ENCODE data around the gene RSAD2. TPM values are rescaled to one million over a fixed set of nuclear protein-coding genes. Genes with fewer than 3 reads are reported as not detected.

The RSAD2 gene
- total RNA-seq, 1 donor from 2014 or later: 25.7 TPM

DNA sequence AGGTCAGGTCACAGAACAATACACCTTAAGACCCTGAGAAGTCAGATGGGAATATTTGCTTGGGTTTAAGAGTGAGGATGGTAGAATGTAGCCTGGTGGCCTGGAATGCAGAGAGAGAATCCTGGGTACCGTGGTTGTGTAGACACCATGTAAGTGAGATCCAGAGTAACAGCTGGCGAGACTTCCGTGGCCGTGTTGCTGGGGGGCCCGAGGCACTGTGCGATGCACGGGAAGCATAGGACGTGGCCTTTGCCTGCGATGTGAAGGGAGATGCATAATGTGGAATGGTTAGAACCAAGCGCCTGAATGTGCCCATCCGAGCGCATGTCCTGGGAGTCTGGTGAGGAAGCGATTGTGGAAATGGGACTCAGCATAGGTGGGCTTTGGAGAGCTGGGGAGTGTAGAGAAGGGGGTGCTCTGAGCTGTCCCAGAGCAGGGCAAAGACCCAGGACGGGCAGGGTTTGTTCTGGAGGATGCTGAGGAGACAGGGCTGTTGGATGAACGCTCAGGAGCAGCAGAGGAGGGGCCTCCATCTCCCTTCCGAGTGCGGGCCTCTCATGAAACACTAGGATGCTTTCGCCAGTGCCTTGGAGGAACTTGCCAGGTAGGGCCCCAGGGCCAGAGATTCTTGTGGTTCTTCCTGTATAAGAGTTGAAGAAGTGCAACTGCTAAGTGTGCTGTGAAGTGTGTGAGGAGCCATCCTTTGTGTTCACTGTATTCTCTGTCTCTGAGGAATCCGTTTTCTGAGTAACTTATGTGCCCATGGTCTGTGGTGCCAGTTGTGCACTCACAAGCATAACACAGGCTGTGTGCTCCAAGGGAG is 46.7 kb downstream of the RSAD2 start:
- TF ChIP-seq, protein P1, sequence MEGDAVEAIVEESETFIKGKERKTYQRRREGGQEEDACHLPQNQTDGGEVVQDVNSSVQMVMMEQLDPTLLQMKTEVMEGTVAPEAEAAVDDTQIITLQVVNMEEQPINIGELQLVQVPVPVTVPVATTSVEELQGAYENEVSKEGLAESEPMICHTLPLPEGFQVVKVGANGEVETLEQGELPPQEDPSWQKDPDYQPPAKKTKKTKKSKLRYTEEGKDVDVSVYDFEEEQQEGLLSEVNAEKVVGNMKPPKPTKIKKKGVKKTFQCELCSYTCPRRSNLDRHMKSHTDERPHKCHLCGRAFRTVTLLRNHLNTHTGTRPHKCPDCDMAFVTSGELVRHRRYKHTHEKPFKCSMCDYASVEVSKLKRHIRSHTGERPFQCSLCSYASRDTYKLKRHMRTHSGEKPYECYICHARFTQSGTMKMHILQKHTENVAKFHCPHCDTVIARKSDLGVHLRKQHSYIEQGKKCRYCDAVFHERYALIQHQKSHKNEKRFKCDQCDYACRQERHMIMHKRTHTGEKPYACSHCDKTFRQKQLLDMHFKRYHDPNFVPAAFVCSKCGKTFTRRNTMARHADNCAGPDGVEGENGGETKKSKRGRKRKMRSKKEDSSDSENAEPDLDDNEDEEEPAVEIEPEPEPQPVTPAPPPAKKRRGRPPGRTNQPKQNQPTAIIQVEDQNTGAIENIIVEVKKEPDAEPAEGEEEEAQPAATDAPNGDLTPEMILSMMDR (IDR thresholded peaks at IDR 0.05): no peak
- intact Hi-C loops (cut with DNase I): no loop called here
- no peak overlapping the region for H3K27ac ChIP-seq
- H3K4me1 ChIP-seq: no peaks in the 10 kb centered on the region
- DNase-seq (no peak), ATAC-seq (no peak)
- H3K9me3 ChIP-seq: no peaks in the 10 kb centered on the region
- no peak overlapping the region for H3K4me3 ChIP-seq
- H3K27me3 ChIP-seq: no peaks in the 10 kb centered on the region
- H3K36me3 ChIP-seq: no peaks in the 10 kb centered on the region

GRCh38 chr2:6924924-6925409 is 47.4 kb downstream of the RSAD2 start:
- intact Hi-C loops (cut with DNase I): no loop called here
- TF ChIP-seq, protein P1 (IDR thresholded peaks at IDR 0.05): no peak
- Histone ChIP-seq H3K27ac (no peak overlapping the region), H3K27me3 (no peaks in the 10 kb centered on the region), H3K9me3 (no peaks in the 10 kb centered on the region), H3K4me3 (no peak overlapping the region), H3K36me3 (no peaks in the 10 kb centered on the region), H3K4me1 (no peaks in the 10 kb centered on the region)
- ATAC-seq: no peak
- no peak for DNase-seq

DNA sequence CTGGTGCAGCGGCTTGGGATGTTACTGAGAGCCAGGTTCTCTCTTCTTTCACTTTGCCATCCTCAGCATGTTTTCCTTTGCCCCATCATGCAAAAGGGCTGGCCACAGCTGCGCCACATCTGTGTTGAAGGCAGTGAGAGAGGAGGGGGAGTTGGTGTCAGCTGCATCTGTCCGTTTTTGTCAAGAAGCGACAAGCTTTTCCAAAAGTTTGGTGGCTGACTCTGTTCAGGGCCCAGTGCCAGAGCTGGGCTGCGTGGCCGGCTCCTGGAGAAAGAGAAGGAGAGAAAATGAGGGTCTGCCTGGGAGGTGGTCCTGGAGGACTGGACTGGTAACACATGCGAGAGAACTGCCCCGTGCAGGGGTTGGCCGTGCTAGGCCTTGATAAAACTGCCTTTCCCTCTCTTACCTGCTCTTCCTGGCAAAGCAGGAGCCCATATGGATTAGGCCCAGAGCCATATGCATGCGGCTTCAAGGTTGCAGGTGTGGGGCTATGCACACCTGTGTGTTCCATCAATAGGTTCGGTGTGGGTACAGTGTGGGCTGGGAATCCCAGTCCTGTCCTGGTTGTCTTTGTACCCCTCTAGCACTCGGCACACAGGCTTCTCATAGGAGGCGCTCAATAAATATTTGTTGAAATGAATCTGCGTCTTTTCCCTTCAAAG is 48.6 kb downstream of the RSAD2 start:
- Histone ChIP-seq H3K27me3 (no peaks in the 10 kb centered on the region), H3K9me3 (no peaks in the 10 kb centered on the region), H3K4me1 (no peaks in the 10 kb centered on the region), H3K36me3 (no peaks in the 10 kb centered on the region), H3K27ac (no peak overlapping the region), H3K4me3 (no peak overlapping the region)
- ATAC-seq (no peak), DNase-seq (no peak)
- intact Hi-C loops (cut with DNase I): no loop called here
- TF ChIP-seq, protein P1 (IDR thresholded peaks at IDR 0.05): no peak

- H3K27ac ChIP-seq: no peak overlapping the region
- intact Hi-C loops (cut with DNase I): no loop called here
- ATAC-seq (no peak), DNase-seq (no peak)
- H3K36me3 ChIP-seq: no peaks in the 10 kb centered on the region
- H3K4me1 ChIP-seq: no peaks in the 10 kb centered on the region
- TF ChIP-seq, protein P1 (IDR thresholded peaks at IDR 0.05): no peak
- H3K9me3 ChIP-seq: no peaks in the 10 kb centered on the region
- no peak overlapping the region for H3K4me3 ChIP-seq
- H3K27me3 ChIP-seq: no peaks in the 10 kb centered on the region
Measured at GRCh38 chr2:6927186-6927585, 49.6 kb downstream of the RSAD2 start.

DNA sequence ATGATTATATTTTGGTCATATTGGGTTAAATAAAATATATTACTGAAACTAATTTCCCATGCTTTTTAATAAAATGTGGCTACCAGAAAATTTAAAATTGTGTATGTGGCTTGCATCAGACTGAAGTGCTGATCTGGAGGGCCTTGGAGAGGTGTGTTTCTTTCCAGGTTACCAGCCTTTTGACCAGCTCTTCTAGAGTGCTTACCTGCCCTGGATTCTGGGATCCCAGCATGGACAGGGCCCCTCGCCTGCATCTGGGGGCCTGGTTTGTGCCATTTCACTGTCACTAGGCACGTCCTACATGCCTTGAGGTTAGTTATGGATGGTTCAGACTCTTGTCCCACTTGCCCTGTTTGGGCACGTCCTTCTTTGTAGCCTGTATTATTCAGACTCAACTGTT is 50.2 kb downstream of the RSAD2 start:
- Histone ChIP-seq H3K4me3 (no peak overlapping the region), H3K4me1 (no peaks in the 10 kb centered on the region), H3K9me3 (no peaks in the 10 kb centered on the region), H3K36me3 (no peaks in the 10 kb centered on the region), H3K27ac (no peak overlapping the region), H3K27me3 (no peaks in the 10 kb centered on the region)
- TF ChIP-seq, protein P1 (IDR thresholded peaks at IDR 0.05): no peak
- no peak for DNase-seq
- intact Hi-C loops (cut with DNase I): no loop called here
- no peak for ATAC-seq

All from upper lobe of right lung (tissue), 1 donor.